IPS-NIHi11 (cell line): ENCODE results near the gene MCEMP1.
A peak's percentile ranks its signal among the peaks of the same experiment; 100 is the strongest.

Experiments
- DNase-seq: peaks from one replicate; pipeline ENCODE4 v3.0.0; 2012; ENCODE audit warnings: mixed read lengths, low spot score

MCEMP1 gene

GRCh38 chr19:7670790-7671189 is 6.1 kb upstream of the MCEMP1 start:
- DNase-seq: peak; percentile 48

- no peak for DNase-seq
Measured at GRCh38 chr19:7672522-7672921, 4.4 kb upstream of the MCEMP1 start.

GRCh38 chr19:7674010-7675005 is 2.6 kb upstream of the MCEMP1 start:
- DNase-seq: peak; percentile 81

GRCh38 chr19:7676376-7676775 is 514 bp upstream of the MCEMP1 start:
- no peak for DNase-seq

- no peak for DNase-seq
Measured at GRCh38 chr19:7677669-7678311, 900 bp downstream of the MCEMP1 start.

- DNase-seq: no peak
Measured at GRCh38 chr19:7678971-7679751, 2.3 kb downstream of the MCEMP1 start.

- DNase-seq: no peak
Measured at GRCh38 chr19:7679771-7680605, 3.1 kb downstream of the MCEMP1 start.

- DNase-seq: peak; percentile 96
Measured at GRCh38 chr19:7680606-7681339, 3.9 kb downstream of the MCEMP1 start, which contains the start of gene TRAPPC5. Gene TRAPPC5, plus strand, starts transcription at chr19:7680833. Its CDS starts 1,421 bp downstream, at chr19:7682254.

GRCh38 chr19:7681340-7682174 is 4.7 kb downstream of the MCEMP1 start:
- peak; percentile 89 for DNase-seq

GRCh38 chr19:7682175-7682855 is 5.4 kb downstream of the MCEMP1 start:
- peak; percentile 49 for DNase-seq

- peak; percentile 42 for DNase-seq
Measured at GRCh38 chr19:7685546-7686445, 8.9 kb downstream of the MCEMP1 start.

GRCh38 chr19:7687177-7687576 is 10.3 kb downstream of the MCEMP1 start:
- DNase-seq: no peak

GRCh38 chr19:7689165-7689564 is 12.3 kb downstream of the MCEMP1 start:
- no peak for DNase-seq

GRCh38 chr19:7690779-7691258 is 13.9 kb downstream of the MCEMP1 start:
- no peak for DNase-seq

- no peak for DNase-seq
Measured at GRCh38 chr19:7691497-7691896, 14.6 kb downstream of the MCEMP1 start.

- no peak for DNase-seq
Measured at GRCh38 chr19:7692417-7693088, 15.7 kb downstream of the MCEMP1 start.

GRCh38 chr19:7694499-7694898 is 17.6 kb downstream of the MCEMP1 start:
- DNase-seq: no peak
